Measurements from ENCODE around the gene AQP12A. TPM values are rescaled to one million over a fixed set of nuclear protein-coding genes. Genes with fewer than 3 reads are reported as not detected.

AQP12A gene
- total and polyA plus RNA-seq, 10 of the 15 experiments (the other 5 are each of a cell fraction or from before 2014, with no cell fraction given) = not detected

DNA sequence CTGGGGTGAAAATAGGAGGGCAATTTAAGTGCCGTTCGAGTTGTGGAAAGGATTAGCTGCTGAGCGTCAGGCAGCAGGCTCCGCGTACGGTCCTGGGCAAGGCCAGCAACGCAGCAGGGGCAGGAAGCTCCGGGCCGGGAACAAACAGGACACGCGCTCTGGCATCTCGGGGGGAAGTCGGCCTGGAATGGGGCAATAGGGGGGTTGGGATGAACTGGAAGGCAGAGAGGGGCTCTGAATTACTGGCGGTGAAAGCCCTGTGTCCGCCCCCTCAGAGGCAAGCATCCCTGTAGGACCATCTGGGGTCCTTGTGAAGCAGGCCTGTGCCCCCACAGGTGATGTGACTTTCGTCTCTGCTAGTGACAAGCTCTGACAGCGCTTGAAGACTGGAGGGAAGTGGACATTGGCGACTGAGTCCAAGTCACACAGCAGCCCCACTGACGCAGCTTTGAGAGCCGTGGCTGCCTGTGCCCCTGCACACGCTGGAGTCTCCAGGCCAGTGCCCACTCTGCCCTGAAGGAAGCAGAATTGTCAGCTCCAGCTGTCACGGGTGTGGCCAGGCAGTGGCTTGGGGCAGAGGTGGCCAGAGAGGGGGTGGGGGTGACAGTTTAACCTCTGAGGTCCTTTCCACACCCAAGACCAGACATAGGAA lies 44.0 kb upstream of the AQP12A start:
- Histone ChIP-seq H4K20me1 (ENCODE audit: control insufficient read depth, insufficient read depth) (no peaks in the 10 kb centered on the region), H3K27ac (ENCODE audit: control insufficient read depth, insufficient read depth) (no peak overlapping the region), H3K9ac (ENCODE audit: control insufficient read depth, insufficient read depth, low read length) (no peak overlapping the region), H3K27me3 (replicated peaks in 1 of 2; ENCODE audit: control insufficient read depth in 2 of 2, insufficient read depth in 2 of 2, low read length in 1 of 2) (peaks cover 0 to 7% of the 10 kb centered on the region in 2 experiments), H3K79me2 (ENCODE audit: control insufficient read depth, insufficient read depth, low read length) (no peaks in the 10 kb centered on the region), H3K36me3 (ENCODE audit: control insufficient read depth in 2 of 2, insufficient read depth in 2 of 2, low read length in 1 of 2) (no peaks in the 10 kb centered on the region), H3K4me3 (no peak overlapping the region), H3K4me1 (ENCODE audit: control insufficient read depth, insufficient read depth, low read length) (no peaks in the 10 kb centered on the region), H3K4me2 (ENCODE audit: control insufficient read depth, insufficient read depth) (no peak overlapping the region), H3K9me3 (replicated peaks; ENCODE audit: control insufficient read depth, insufficient read depth, low read length) (peaks cover 8% of the 10 kb centered on the region), H2AFZ (ENCODE audit: control insufficient read depth, low read depth, low read length) (no peak overlapping the region)
- 59% methylated on average over 22 of the region's 22 CpGs for WGBS (ENCODE audit: insufficient coverage, insufficient replicate concordance, low lambda C conversion rate, missing lambda C conversion rate)
- ChIA-PET POLR2A (no interaction called here), RAD21 (ENCODE audit: unreplicated experiment) (no interaction called here), SMC1A (ENCODE audit: uncharacterized antibody, unreplicated experiment) (no interaction called here), CTCF (no interaction called here)
- no peak for ATAC-seq
- TF ChIP-seq WRNIP1 (IDR thresholded peaks at IDR 0.05; ENCODE audit: borderline replicate concordance, low read depth, low read length) (no peak), KLF5 (IDR thresholded peaks at IDR 0.05; ENCODE audit: partially characterized antibody) (no peak), BRCA1 (IDR thresholded peaks at IDR 0.05; ENCODE audit: low read depth, low read length) (no peak)
- TF ChIP-seq, protein P1, sequence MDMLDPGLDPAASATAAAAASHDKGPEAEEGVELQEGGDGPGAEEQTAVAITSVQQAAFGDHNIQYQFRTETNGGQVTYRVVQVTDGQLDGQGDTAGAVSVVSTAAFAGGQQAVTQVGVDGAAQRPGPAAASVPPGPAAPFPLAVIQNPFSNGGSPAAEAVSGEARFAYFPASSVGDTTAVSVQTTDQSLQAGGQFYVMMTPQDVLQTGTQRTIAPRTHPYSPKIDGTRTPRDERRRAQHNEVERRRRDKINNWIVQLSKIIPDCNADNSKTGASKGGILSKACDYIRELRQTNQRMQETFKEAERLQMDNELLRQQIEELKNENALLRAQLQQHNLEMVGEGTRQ (IDR thresholded peaks at IDR 0.05; ENCODE audit: borderline replicate concordance, low read depth, low read length) = no peak
- intact Hi-C loops (cut with micrococcal nuclease; ENCODE audit: unreplicated experiment) (no loop called here), in situ Hi-C loops (cut with MboI) (no loop called here)
- no peak for DNase-seq (ENCODE audit: low read depth, low spot score)
- no TSS peak for BruUV-seq (replicated peaks)
- no peak for FAIRE-seq

DNA sequence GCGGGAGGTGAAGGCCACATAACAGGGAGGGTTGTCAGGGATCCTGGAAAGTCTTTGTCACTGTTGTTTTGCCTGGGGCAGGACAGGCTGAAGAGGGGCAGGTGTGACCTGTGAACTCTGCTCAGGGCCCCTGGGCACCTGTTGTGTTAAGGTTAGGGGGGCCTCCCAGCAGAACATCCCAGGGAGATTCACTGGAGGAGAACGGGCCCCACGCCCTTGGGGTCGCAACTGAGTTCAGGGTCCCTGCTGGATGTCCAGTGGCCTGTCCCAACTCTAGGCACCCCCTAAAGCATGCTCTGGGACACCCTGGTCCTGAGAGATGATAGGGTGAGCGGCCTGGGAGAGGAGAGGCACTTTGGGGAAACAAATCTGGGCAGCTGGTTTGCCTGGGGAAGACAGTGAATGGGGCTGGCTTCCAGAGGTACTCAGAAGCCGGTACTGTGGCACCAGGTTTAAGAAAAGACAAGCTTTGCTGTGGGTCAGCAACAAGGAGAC lies 43.5 kb upstream of the AQP12A start:
- Histone ChIP-seq H3K27ac (ENCODE audit: control insufficient read depth, insufficient read depth) (no peak overlapping the region), H3K9ac (ENCODE audit: control insufficient read depth, insufficient read depth, low read length) (no peak overlapping the region), H2AFZ (ENCODE audit: control insufficient read depth, low read depth, low read length) (no peak overlapping the region), H3K4me2 (ENCODE audit: control insufficient read depth, insufficient read depth) (no peak overlapping the region), H3K27me3 (replicated peaks in 1 of 2; ENCODE audit: control insufficient read depth in 2 of 2, insufficient read depth in 2 of 2, low read length in 1 of 2) (peaks cover 0 to 7% of the 10 kb centered on the region in 2 experiments), H3K79me2 (ENCODE audit: control insufficient read depth, insufficient read depth, low read length) (no peaks in the 10 kb centered on the region), H3K36me3 (ENCODE audit: control insufficient read depth in 2 of 2, insufficient read depth in 2 of 2, low read length in 1 of 2) (no peaks in the 10 kb centered on the region), H3K4me1 (ENCODE audit: control insufficient read depth, insufficient read depth, low read length) (no peaks in the 10 kb centered on the region), H3K9me3 (replicated peaks; ENCODE audit: control insufficient read depth, insufficient read depth, low read length) (peaks cover 8% of the 10 kb centered on the region), H3K4me3 (no peak overlapping the region), H4K20me1 (ENCODE audit: control insufficient read depth, insufficient read depth) (no peaks in the 10 kb centered on the region)
- intact Hi-C loops (cut with micrococcal nuclease; ENCODE audit: unreplicated experiment) (no loop called here), in situ Hi-C loops (cut with MboI) (no loop called here)
- ChIA-PET POLR2A (interaction anchor here (1.0 kb wide), 1 partner anchor 89 kb away, joined by 3 read pairs; no protein-coding TSS in a partner anchor), SMC1A (ENCODE audit: uncharacterized antibody, unreplicated experiment) (interaction anchor here (1.3 to 1.8 kb wide), 2 partner anchors 62 to 134 kb away, joined by 3 to 8 read pairs; partner anchors contain the start of gene CAPN10), CTCF (interaction anchor here (1.4 kb wide), 2 partner anchors 62 to 95 kb away, joined by 3 read pairs; partner anchors contain the start of gene CAPN10), RAD21 (ENCODE audit: unreplicated experiment) (interaction anchor here (0.9 to 1.4 kb wide), 2 partner anchors 61 to 134 kb away, joined by 3 to 5 read pairs; partner anchors contain the start of gene CAPN10)
- ATAC-seq = no peak
- DNase-seq (ENCODE audit: low read depth, low spot score) = no peak
- WGBS (ENCODE audit: insufficient coverage, insufficient replicate concordance, low lambda C conversion rate, missing lambda C conversion rate) = 59% methylated on average over 6 of the region's 6 CpGs
- FAIRE-seq = no peak
- BruUV-seq (replicated peaks) = no TSS peak
- TF ChIP-seq, protein P2, sequence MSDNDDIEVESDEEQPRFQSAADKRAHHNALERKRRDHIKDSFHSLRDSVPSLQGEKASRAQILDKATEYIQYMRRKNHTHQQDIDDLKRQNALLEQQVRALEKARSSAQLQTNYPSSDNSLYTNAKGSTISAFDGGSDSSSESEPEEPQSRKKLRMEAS (IDR thresholded peaks at IDR 0.05; ENCODE audit: low read depth, low read length) = no peak
- TF ChIP-seq, protein P3, sequence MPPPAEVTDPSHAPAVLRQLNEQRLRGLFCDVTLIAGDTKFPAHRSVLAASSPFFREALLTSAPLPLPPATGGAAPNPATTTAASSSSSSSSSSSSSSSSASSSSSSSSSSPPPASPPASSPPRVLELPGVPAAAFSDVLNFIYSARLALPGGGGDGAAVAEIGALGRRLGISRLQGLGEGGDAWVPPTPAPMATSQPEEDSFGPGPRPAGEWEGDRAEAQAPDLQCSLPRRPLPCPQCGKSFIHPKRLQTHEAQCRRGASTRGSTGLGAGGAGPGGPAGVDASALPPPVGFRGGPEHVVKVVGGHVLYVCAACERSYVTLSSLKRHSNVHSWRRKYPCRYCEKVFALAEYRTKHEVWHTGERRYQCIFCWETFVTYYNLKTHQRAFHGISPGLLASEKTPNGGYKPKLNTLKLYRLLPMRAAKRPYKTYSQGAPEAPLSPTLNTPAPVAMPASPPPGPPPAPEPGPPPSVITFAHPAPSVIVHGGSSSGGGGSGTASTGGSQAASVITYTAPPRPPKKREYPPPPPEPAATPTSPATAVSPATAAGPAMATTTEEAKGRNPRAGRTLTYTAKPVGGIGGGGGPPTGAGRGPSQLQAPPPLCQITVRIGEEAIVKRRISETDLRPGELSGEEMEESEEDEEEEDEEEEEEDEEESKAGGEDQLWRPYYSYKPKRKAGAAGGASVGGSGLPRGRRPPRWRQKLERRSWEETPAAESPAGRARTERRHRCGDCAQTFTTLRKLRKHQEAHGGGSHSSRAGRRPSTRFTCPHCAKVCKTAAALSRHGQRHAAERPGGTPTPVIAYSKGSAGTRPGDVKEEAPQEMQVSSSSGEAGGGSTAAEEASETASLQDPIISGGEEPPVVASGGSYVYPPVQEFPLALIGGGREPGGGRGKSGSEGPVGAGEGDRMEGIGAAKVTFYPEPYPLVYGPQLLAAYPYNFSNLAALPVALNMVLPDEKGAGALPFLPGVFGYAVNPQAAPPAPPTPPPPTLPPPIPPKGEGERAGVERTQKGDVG (CRISPR knock-in tag; IDR thresholded peaks at IDR 0.05) = no peak
- no peak for TF ChIP-seq ZNF384 (IDR thresholded peaks at IDR 0.05; ENCODE audit: borderline replicate concordance, low read depth, low read length)
- no peak for TF ChIP-seq HDAC2 (IDR thresholded peaks at IDR 0.05)
- no peak for TF ChIP-seq MTA3 (IDR thresholded peaks at IDR 0.05; ENCODE audit: borderline replicate concordance, low read length)
- no peak for TF ChIP-seq ATF7 (IDR thresholded peaks at IDR 0.05; ENCODE audit: low read depth)
- TF ChIP-seq PML (IDR thresholded peaks at IDR 0.05; ENCODE audit: low read length) = no peak
- TF ChIP-seq SREBF1 (IDR thresholded peaks at IDR 0.05; ENCODE audit: low read length) = no peak
- no peak for TF ChIP-seq IKZF1 (conservative IDR thresholded peaks at IDR 0.05)
